NCI-H82 (cell line): ENCODE measurements around the gene NEK10.
A peak's percentile ranks its signal among the peaks of the same experiment; 100 is the strongest.
"Not testable (repeated sequence)": the region's sequence is repeated elsewhere in the genome, so short reads cannot be mapped to it uniquely, and the experiment has no call there.

Experiments used
- DNase-seq: peaks from one replicate; lab custom pipeline; 2025; lab: John Stamatoyannopoulos, UW

NEK10 gene, protein sequence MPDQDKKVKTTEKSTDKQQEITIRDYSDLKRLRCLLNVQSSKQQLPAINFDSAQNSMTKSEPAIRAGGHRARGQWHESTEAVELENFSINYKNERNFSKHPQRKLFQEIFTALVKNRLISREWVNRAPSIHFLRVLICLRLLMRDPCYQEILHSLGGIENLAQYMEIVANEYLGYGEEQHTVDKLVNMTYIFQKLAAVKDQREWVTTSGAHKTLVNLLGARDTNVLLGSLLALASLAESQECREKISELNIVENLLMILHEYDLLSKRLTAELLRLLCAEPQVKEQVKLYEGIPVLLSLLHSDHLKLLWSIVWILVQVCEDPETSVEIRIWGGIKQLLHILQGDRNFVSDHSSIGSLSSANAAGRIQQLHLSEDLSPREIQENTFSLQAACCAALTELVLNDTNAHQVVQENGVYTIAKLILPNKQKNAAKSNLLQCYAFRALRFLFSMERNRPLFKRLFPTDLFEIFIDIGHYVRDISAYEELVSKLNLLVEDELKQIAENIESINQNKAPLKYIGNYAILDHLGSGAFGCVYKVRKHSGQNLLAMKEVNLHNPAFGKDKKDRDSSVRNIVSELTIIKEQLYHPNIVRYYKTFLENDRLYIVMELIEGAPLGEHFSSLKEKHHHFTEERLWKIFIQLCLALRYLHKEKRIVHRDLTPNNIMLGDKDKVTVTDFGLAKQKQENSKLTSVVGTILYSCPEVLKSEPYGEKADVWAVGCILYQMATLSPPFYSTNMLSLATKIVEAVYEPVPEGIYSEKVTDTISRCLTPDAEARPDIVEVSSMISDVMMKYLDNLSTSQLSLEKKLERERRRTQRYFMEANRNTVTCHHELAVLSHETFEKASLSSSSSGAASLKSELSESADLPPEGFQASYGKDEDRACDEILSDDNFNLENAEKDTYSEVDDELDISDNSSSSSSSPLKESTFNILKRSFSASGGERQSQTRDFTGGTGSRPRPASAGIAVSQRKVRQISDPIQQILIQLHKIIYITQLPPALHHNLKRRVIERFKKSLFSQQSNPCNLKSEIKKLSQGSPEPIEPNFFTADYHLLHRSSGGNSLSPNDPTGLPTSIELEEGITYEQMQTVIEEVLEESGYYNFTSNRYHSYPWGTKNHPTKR

DNA sequence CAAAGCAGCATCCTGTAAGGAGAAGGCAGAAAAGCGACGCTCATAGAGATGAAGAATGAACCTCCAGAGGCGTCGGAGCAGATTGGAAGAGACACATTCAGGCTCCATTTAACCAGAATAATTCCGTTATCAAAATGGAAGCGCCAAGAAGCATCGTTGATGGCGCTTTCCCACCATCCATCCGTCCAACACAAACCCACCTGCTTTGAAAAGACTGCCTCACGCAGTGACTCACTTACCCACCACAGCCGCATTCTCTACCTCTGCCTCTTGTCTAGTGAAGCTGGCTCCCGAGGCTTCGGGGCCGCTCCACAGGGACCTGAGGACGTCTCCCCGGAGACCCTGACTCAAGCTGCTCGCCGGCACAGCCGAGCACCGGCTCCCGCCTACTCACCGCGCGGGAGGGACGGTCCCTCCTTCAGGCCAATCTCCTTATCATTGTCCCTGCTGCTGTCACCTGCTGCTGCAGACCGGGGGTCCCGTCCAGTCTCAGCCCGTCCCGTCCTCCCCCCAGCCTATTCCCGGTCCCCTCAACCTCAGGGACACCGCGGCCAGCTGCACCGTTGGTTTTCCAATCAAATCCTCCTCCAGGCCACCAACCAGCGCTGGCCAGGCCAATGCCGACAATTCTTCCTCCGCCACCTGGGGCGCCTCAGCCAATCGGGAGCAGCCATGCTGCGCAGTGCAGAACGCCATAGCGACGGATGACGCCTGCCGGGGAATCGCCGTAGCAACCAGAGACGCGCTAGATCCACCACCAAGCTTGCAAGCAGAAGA lies at the start of gene NEK10:
TSS of gene NEK10 (minus strand) at position 553 of the 777 bp plus-strand sequence. CDS start 16,501 bp downstream, outside the sequence.
- DNase-seq: peak; percentile 92

DNA sequence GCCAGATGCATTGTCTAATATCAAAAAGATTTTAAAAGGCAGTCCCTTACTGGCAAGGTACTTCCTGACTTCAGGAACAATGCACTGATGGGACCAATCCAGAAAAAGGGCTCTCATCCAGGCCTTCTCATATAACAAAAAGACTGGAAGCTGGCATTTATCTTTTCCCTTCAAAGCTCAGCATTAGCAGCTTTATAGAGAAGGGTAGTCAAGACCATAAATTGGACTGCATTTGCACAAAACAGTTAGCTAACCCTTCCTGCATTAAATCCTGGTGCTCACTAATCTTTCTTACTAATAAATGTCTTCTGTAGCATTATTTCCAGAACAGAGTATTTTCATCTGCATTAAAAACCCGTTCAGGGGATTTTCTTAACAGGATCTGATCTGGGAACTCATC lies 46.0 kb upstream of the NEK10 start:
- no peak for DNase-seq

DNA sequence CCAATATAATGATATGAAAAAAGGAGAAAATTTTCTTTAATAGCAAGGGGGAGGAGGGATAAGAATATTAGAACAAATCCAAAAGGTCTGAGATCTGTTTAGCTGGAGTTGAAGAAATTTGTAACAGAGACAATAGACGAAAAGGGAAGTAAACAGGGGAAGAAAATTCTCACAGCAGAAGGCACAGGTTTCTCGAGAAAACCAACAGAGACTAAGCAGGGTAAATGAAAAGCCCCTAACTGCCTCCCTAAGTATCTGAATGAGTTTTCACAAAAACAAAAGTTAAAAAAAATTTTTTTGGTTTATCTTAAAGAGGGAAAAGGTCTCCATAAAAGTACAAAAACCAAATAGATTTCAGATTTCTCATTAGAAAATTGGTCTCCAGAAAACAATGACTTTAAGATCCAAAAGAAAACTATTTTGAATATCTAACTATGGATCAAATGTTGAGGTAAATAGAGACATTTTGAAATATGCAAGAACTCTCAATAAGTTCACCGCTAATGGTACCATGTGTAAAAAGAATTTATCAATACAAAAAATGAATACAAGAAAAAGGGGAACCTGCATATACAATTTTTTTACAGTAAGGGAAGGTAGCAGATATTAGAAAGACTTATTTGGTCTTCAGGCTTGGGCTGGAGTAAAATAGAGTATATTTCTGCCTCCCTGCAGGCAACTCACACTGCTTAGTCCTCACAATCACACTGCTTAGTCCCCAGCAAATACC lies 23.9 kb upstream of the NEK10 start:
- no peak for DNase-seq

DNA sequence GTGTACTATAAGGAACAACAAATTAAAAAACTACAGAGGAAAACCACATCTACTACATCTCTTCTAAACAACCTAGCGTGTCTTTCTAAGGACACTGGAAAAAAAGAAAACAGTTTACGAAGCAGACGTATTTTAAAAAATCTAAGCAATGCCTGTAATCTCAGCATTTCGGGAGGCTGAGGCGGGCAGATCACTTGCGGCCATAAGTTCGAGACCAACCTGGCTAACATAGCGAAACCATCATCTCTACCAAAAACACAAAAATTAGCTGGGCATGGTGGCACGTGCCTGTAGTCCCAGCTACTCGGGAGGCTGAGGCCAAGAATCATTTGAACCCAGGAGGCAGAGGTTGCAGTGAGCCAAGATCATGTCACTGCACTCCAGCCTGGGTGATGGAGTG lies 23.2 kb upstream of the NEK10 start:
- not testable (repeated sequence) for DNase-seq

GRCh38 chr3:27391796-27392195 lies 22.6 kb upstream of the NEK10 start:
- no peak for DNase-seq

DNA sequence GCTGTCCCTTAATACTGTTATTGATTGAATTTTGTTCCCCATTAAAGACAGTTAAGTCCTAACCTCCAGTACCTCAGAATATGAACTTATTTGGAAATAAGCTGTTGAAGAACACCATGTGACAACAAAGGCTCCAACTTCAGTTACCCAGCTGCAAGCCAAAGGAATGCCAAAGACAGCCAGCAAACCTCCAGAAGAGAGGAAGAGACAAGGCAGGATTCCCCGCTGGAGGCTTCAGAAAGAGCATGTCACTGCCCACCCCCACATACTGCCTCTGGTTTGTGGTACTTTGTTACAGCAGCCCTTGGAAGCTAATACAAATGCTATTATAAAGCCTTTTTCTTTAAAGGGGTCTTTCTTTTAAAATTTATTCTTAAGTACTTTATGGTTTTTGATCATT lies 18.4 kb upstream of the NEK10 start:
- DNase-seq: peak; percentile 0

- no peak for DNase-seq
These were observed 16.3 kb upstream of the NEK10 start for GRCh38 chr3:27385504-27385903.

- DNase-seq: no peak
These were observed 15.0 kb upstream of the NEK10 start for GRCh38 chr3:27384191-27384590.

- no peak for DNase-seq
These were observed 11.5 kb upstream of the NEK10 start for GRCh38 chr3:27380433-27381357.

DNA sequence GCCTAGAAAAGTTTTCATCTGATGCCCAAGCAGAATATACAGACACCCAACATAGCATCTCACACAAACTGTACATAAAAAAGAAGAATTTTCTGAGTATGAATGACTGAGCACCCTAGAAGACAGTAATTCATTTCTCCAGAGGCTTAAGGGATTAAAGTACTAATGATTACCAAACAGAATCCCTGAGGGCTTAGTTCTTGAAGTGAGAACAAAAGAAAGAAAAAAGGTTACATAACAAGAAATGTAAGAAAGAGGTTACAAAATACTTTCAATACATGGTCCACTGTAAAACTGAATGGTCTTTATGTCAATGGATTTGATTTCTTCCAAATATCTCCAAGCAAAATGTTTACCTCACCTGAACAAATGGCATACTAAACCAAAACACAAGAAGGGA lies 9.1 kb upstream of the NEK10 start:
- DNase-seq: peak; percentile 55

DNA sequence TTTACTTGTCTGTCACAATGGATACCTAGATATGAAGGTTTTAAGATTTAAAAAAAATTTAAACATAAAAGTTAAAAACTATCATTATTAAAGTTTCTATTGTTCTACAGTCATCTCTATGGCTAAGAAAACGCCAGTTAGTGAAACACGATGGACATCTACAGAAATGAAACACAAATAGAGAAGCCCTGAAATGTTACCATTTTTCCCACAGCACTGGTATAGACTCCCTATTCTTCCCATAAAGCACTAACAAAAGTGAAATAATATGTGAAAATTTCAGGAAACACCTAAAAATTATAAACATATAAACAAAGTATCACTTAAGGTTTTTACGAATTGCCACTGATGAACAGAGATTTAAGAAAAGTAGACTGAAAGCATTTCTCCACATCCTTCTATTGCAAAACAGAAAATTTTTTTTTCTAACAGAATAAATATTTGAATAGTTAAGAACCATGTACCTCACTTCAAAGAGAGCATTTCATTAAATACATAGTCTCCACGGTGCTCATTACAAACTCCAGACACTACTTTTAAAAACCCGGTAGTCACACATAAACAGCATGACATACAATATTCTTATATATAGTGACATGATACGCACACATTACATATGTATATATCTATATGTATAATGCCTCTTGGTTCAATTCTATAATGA lies 7.1 kb upstream of the NEK10 start:
- no peak for DNase-seq

DNA sequence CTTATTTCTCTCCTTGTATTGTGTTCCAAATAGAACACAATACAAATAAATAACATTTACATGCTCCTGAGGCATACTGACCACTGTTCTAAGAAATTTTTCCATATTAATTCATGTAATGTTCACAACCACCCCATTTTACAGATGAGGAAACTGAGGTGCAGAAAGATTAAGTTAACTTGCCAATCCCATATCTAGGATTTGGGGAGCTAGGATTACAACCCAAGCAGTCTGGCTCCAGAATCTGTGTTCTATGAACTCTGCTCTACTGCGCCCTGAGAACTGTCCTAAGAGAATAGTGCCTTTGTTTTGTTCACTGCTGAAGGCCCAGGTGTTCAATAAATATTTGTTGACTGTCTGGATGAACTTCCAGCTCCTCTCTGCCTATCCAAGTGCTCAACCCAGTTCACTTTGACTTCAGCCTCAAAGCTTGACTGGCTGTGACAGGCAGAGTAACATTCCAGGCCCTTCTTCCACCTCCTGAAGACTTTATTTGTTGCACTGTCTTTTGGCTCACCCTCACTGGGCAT lies 3.1 kb downstream of the NEK10 start:
- no peak for DNase-seq

DNA sequence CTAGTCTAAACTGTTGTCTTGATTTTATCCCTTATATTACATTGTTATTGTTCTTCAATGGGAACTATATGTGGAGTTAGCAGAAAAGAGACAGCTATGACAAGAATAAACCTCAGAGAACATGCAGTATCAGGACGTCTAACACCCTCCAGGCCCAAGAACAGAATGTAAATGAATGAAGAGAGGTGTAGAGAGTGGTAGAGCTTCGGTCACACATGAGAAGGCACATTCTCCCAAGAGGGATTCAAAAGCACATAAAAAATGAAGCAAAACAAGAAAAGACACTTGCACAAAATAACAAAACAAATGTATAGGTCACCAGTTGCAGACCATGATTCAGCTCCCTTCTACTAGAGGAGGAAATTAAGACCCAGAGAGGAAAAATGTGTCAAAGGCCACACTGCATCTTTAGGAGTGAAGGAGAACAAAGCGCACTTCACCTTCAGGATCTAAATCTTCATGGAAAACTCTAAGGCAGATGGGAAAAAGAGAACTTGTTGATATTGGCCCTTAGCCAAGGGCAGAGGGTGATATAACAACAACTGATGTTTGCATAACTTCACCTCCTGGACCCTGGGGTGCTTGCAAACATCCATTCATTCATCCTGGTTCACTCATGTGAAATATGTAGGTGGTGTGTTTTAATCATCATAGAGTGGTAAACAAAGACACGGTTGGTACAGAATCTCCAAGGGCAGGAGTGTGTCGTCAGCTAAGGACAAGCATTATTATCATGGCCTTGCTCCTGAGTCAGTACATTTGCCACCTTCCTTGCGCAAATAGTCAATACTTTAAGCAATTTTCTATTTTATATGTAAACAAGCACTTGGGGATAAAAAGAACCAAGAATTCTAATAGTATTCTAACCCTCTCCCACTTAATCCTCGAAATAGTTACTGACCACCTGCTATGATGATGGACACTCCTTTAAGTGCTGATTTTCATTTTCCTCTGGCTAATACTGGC lies 8.8 kb downstream of the NEK10 start:
- DNase-seq: peak; percentile 35

DNA sequence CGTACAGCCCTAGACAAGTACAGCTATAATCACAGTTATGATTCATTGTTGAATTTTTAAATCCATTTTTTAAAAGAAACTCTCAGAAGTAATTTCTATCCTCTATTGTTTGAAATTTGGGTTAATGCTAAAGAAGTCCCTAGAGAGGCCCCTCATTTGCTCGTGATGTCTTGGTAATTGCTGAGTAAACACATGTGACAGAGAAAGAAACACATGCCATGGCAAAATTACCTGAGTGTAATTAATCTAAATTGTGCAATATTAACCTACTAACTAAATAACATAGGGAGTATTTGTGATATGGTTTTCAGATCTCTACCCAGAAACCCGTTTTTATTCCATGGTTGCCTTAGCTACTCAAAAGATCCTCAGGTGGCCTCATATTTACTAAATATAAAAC lies 10.8 kb downstream of the NEK10 start:
- no peak for DNase-seq

- DNase-seq: peak; percentile 73
These were observed 11.4 kb downstream of the NEK10 start for GRCh38 chr3:27357665-27358258.

- DNase-seq: no peak
These were observed 12.2 kb downstream of the NEK10 start for GRCh38 chr3:27356976-27357375.

DNA sequence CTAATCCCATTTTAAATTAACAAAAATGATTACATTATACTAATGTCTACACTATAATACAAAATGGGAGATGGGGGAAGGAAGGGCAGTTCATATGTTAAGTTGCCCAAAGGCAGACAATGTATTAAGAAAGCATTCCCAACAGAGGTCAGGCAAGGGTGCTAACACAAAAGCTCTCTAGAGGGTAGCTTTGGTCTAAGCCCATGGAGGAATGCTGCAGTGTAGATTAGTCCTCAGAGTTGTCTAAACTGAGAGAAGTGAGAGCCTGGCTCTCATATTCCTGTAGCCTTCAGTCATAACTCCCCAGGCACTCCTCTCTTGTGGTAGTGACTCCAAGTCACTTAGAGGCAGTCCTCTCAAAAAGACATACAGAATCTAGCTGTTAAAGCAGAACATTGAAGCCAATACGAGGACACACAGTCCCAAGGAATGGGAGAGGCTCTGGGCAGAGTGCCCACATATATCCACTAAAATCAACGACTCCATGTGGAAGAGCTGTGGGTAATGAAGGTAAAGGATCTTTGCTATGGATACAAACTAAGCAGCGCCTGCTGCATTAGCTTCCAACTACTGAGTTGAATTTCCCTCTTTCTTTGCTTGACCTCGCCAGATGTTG lies 14.5 kb downstream of the NEK10 start:
- DNase-seq: peak; percentile 3
